Uterus (tissue), 2 donors: Measurements from ENCODE around the gene KIF27.

ENCODE experiments used
- CTCF ChIP-seq, 4 experiments: fragments of 200-600 bp in 2 of 4; fragments of 450-650 bp in 2 of 4; sonication (generic) in 2 of 4; IDR thresholded peaks; one replicate each; pipeline ENCODE4 v1.5.1; 2016 to 2019; ENCODE audit warnings: antibody characterized with exemption in 4 of 4, mild to moderate bottlenecking in 2 of 4, moderate library complexity in 1 of 4
- POLR2A ChIP-seq, 2 donors: fragments of 450-650 bp; IDR thresholded peaks; one replicate each; pipeline ENCODE4 v1.6.1; 2016; ENCODE audit warnings: antibody characterized with exemption in 2 of 2, mild to moderate bottlenecking in 1 of 2, moderate library complexity in 1 of 2

GRCh38 chr9:83933790-83934189 is 12.6 kb upstream of the KIF27 start:
- no peak for TF ChIP-seq POLR2A (IDR thresholded peaks at IDR 0.05)
- TF ChIP-seq CTCF (IDR thresholded peaks at IDR 0.05): no peak
